GM21423 (cell line): ENCODE data around the gene DHX8.
"Not testable (repeated sequence)": the region's sequence is repeated elsewhere in the genome, so short reads cannot be mapped to it uniquely, and the experiment has no call there.

Experiments used
- ATAC-seq: cut with Tn5 transposase; IDR thresholded peaks from one replicate; pipeline ENCODE4 v1.9.1; 2021; ENCODE audit warnings: mild to moderate bottlenecking, moderate library complexity; ENCODE audit not compliant: unreplicated experiment

The DHX8 gene

GRCh38 chr17:43483674-43484551 lies at the start of gene DHX8:
Gene DHX8, plus strand, starts transcription at chr17:43483975. Its CDS starts 63 bp downstream, at chr17:43484038.
- peak; percentile 89 for ATAC-seq

GRCh38 chr17:43434902-43435319 lies 48.9 kb upstream of the DHX8 start:
- no peak for ATAC-seq

- no peak for ATAC-seq
These were observed 46.0 kb upstream of the DHX8 start for GRCh38 chr17:43437756-43438155.

- no peak for ATAC-seq
These were observed 45.1 kb upstream of the DHX8 start for GRCh38 chr17:43438626-43439025.

GRCh38 chr17:43439041-43439440 lies 44.7 kb upstream of the DHX8 start:
- no peak for ATAC-seq

- ATAC-seq, result no peak
These were observed 41.1 kb upstream of the DHX8 start for GRCh38 chr17:43442711-43443110.

- ATAC-seq, result no peak
These were observed 40.4 kb upstream of the DHX8 start for GRCh38 chr17:43443381-43443780.

GRCh38 chr17:43444223-43445008 lies 39.4 kb upstream of the DHX8 start:
- no peak for ATAC-seq

GRCh38 chr17:43445009-43445589 lies 38.7 kb upstream of the DHX8 start:
- no peak for ATAC-seq

- no peak for ATAC-seq
These were observed 37.0 kb upstream of the DHX8 start for GRCh38 chr17:43446773-43447172.

- ATAC-seq, result no peak
These were observed 34.9 kb upstream of the DHX8 start for GRCh38 chr17:43448720-43449469.

GRCh38 chr17:43449470-43450248 lies 34.1 kb upstream of the DHX8 start:
- no peak for ATAC-seq

GRCh38 chr17:43450791-43451190 lies 33.0 kb upstream of the DHX8 start:
- not testable (repeated sequence) for ATAC-seq

GRCh38 chr17:43451741-43452140 lies 32.0 kb upstream of the DHX8 start:
- not testable (repeated sequence) for ATAC-seq

- ATAC-seq, result no peak
These were observed 30.4 kb upstream of the DHX8 start for GRCh38 chr17:43453331-43453812.

- ATAC-seq, result no peak
These were observed 28.9 kb upstream of the DHX8 start for GRCh38 chr17:43454868-43455267.

- ATAC-seq, result no peak
These were observed 27.7 kb upstream of the DHX8 start for GRCh38 chr17:43456029-43456428.

- ATAC-seq, result no peak
These were observed 27.0 kb upstream of the DHX8 start for GRCh38 chr17:43456661-43457361.

- no peak for ATAC-seq
These were observed 26.4 kb upstream of the DHX8 start for GRCh38 chr17:43457362-43457692.
